NCI-H2081 (cell line): ENCODE data around the gene PHLDA3.

Experiments
- DNase-seq, 2 experiments: peaks; one replicate each; lab custom pipeline; 2025; lab: John Stamatoyannopoulos, UW

The PHLDA3 gene

DNA sequence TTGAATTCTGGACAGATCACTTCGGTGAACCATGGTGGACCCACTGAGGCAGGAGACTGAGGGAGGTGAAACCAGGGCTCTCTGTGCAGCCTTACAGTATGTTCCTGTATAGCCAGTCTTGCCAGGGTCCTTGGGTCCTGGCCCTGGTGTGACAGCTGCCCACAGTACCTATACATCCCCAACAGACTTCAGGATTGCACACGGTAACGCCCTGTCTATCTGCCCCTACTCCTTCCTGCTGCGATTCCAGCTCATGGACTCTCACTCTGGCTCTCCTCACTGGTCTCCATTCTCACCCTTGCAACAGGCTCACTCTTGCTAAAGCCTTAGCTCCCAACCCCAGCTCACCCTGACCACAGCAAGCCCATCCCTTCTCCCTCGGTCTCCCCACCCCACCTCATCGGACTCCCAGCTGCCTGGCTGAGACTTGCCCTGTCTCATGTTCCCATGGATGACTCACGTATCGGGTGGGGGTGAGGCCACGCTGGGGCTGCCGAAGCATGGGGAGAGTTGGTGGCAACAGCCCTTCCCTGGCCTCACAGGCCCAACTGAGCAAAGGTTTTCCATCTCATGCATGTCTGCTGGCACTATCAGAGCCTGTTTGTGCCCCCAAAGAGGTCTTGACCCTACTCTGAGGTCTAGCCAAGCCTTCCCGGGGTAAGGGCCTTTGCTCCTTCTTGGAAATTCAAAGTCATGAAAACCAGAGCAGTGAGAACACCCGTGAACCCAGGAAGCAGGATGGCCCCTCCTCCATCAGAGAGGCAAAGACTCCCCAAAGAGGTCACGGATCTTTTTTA is 7.1 kb downstream of the PHLDA3 start:
- no peak for DNase-seq

- DNase-seq = no peak
These were observed 8.0 kb downstream of the PHLDA3 start for GRCh38 chr1:201460814-201461644.

DNA sequence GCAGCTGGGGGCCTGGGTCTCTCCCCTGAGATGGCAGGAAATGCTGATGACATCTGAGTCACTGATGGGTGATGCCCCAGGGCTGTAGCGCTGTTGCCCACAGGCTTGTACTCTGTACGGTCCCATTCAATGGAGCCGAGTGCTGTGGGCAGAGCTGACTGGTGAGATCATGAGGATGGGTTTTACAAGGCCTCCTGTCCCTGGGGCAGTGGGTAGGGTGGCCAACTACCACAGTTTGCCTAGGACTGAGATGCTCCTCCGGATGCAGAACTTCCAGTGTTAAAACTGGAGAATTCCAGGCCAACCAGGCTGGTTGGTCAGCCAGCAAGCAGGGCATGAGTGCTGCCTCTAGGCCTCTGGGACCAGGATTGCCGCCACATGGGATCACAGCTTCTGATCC is 9.2 kb downstream of the PHLDA3 start:
- no peak for DNase-seq

GRCh38 chr1:201459052-201459451 is 9.9 kb downstream of the PHLDA3 start:
- no peak for DNase-seq

- DNase-seq = no peak
These were observed 11.5 kb downstream of the PHLDA3 start for GRCh38 chr1:201457508-201457960.

DNA sequence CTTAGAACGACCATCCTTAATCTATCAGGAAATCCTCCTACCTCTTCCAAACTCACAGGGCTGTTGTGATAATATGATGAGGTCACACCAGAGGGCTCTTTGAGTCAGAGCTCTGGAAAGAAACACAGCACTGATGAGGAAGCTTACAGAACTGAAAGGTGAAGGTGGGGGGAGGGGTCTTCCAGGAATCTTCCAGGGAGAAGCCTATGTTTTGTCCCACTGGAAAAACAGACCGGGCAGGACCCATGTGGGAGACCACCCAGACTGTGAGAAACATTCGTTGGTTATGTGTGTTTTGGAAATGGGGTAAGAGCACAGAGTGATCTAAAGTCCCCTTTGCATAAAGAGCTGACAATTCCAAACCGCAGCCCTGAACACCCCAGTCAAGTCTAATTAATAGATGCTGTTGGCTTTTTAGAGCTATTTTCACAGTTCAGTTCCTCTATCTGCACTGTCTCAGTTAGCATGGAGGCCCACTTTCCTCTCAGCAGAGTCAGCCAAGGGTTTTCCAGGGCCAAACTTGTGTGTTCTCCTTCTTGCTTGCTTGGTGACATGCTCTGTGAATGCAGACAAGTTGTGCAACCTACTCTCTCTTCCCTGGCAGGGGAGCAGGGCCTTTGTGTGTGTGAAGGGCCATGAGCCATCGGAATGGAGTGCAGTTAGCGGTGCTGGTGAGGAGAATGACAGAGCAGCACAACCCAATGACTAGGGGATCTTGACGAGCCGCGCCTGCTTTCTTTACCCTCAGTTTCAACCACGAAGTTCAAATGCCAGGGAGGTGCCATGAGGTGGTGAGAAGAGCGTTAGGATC is 12.3 kb downstream of the PHLDA3 start:
- DNase-seq = no peak

- no peak for DNase-seq
These were observed 13.9 kb downstream of the PHLDA3 start for GRCh38 chr1:201455098-201455497.

GRCh38 chr1:201454608-201455007 is 14.4 kb downstream of the PHLDA3 start:
- peak in 1 of 2 experiments; percentile 13 for DNase-seq

- no peak for DNase-seq
These were observed 16.1 kb downstream of the PHLDA3 start for GRCh38 chr1:201452866-201453265.

GRCh38 chr1:201450721-201451291 is 18.2 kb downstream of the PHLDA3 start:
- DNase-seq = no peak

DNA sequence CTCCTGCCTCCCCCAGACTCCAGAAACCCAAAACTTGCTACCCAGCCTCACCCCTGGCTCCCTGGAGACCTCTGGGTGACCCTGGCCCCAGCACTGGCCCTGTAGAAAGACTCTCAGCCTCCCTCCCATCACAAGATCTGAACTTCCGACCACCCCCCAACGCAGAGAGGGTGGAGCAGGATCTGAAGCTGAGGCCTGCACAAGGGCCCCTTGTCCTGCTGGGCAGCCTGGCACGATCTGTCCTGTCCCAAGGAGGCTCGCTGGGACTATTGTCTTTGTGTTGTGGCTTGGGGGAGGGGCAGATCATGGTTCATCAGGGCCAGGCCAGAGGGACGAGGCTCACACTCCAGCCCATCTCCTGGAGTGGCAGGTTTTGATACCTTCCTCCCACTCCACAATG is 20.0 kb downstream of the PHLDA3 start:
- DNase-seq = no peak

DNA sequence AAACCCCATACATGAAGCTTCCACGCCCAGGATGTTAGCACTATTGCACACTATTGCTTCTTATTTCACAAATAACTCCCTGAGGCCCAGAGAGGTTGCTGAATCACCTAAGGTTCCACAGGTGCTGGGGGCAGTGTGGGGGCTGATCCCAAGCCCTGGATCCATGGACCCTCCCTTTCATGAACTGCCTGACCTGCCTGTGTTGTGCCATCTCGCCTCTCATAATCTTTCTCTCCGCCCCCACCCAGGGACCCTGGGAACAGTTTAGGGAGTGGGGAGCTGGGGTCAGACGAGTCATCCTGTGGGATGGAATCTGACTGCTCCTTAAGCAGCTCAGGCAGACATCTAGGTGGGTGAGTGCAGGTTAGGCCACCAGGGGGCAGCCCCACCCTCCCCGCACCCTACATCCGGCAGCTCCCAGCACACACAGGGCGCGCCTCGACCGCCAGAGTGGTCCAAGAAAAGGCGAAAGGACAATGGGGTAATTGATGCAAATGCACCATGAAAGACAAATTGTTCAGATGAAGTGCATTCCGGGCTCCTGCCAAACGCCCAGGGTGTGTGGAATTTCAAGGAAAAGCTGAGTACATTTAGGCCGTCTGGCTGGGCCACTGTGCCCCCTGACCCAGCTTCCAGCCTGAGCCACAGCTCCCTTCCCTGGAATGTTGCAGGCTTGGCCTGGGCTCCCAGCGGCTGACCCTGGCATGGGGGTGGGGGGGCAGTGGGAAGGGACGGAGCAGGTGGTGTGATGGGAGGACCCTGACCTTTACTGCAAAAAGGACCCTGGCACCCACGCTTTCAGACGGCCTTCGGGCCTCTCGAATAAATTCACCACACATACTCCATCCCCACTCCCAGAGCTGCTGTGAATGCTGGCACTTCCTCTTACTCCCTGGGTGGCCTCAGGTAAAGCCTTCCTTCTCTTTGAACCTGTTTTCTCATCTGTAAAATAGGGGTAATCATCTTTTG is 20.8 kb downstream of the PHLDA3 start:
- DNase-seq = peak; percentile 27 to 43

DNA sequence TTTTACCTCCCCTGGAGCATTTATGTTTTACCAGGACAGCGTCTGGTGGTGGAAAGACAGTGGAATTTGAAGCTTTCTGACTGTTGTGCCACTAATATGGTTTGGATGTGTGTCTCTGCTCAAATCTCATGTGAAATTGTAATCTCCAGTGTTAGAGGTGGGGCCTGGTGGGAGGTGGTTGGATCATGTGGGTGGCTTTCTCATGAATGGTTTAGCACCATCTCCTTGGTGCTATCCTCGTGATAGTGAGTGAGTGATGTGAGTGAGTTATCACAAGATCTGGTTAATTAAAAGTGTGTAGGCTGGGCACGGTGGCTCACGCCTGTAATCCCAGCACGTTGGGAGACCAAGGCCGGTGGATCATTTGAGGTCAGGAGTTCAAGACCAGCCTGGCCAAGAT is 23.7 kb downstream of the PHLDA3 start:
- DNase-seq = no peak

- DNase-seq = no peak
These were observed 24.2 kb downstream of the PHLDA3 start for GRCh38 chr1:201444792-201445191.

DNA sequence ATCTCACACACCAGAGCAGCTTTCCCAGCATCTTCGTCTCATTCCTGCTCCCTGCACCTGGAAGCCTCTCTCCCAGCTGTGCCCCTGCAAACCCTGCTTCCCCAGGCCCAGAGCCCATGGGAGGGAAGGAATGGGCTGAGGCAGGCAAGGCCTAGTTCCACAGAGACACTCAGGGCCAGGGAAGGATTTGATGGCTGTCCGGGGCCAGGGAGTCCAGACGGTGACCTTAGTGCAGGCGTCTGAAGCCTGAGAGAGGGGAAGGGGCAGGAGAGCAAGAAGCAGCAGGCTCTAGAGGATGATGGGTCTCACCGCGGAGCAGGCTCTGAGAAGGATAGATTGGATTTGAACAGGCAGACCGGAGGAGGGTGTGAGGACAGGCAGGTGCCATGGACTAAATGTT is 25.2 kb downstream of the PHLDA3 start:
- no peak for DNase-seq

DNA sequence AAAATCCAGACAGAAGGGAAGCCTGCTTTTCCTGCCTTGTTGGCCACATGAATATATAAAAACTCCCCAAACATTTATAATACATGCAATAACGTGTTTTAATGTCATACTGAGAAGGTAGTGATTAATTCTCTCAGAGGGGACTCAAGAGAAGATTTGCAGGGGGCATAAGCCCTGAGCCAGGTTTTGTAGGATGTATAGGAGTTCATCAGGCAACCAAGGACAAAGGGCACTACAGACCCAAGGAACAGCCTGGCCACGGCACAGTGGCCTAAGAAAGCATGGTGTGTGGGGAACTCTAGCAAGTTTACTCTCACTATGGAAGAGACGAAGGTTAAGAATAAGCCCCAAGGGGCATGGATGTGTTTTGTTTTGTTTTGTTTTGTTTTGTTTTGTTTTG is 32.0 kb downstream of the PHLDA3 start:
- no peak for DNase-seq

GRCh38 chr1:201436393-201436792 is 32.6 kb downstream of the PHLDA3 start:
- DNase-seq = no peak

GRCh38 chr1:201434266-201434665 is 34.7 kb downstream of the PHLDA3 start:
- no peak for DNase-seq

DNA sequence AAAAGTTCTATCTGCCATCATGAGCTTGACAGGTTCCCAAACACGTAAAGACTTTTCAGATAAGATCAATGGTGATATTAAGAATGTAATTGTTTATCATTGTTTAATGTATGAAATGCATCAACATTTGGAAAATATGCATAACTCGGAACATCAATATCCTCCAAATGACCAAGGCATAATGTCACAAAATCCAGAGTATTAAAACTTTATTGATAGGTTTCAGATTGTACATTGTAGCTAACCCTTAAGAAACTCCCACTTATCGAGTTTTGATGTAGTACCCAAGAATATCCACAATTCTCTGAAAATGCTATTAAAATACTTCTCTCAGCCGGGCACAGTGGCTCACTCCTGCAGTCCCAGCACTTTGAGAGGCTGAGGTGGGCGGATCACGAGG is 35.4 kb downstream of the PHLDA3 start:
- no peak for DNase-seq

- no peak for DNase-seq
These were observed 38.2 kb downstream of the PHLDA3 start for GRCh38 chr1:201430776-201431175.
